ENCODE results near the gene RIMBP2.

GRCh38 chr12:130668286-130669204 is 47.6 kb downstream of the RIMBP2 start:
- TF ChIP-seq, protein P1, sequence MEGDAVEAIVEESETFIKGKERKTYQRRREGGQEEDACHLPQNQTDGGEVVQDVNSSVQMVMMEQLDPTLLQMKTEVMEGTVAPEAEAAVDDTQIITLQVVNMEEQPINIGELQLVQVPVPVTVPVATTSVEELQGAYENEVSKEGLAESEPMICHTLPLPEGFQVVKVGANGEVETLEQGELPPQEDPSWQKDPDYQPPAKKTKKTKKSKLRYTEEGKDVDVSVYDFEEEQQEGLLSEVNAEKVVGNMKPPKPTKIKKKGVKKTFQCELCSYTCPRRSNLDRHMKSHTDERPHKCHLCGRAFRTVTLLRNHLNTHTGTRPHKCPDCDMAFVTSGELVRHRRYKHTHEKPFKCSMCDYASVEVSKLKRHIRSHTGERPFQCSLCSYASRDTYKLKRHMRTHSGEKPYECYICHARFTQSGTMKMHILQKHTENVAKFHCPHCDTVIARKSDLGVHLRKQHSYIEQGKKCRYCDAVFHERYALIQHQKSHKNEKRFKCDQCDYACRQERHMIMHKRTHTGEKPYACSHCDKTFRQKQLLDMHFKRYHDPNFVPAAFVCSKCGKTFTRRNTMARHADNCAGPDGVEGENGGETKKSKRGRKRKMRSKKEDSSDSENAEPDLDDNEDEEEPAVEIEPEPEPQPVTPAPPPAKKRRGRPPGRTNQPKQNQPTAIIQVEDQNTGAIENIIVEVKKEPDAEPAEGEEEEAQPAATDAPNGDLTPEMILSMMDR (IDR thresholded peaks at IDR 0.05): no peak
- TF ChIP-seq POLR2A (IDR thresholded peaks at IDR 0.05): no peak

All from uterus (tissue), 2 donors.